Neural crest cell (in vitro differentiated cells): ENCODE data around the gene SPAAR. TPM values are rescaled to one million over a fixed set of nuclear protein-coding genes. Genes with fewer than 3 reads are reported as not detected.

ENCODE experiments used
- DNase-seq: peaks from one replicate; pipeline ENCODE4 v3.0.0; 2021; ENCODE audit warnings: low read depth, mixed read lengths, low spot score
- H3K27ac Mint-ChIP-seq: one replicate; pipeline ENCODE4 v1.8.0; 2021; ENCODE audit warnings: mild to moderate bottlenecking, mixed read lengths; ENCODE audit not compliant: unreplicated experiment
- H3K27me3 Mint-ChIP-seq: 2 replicates; pipeline ENCODE4 v1.8.0; 2021; ENCODE audit warnings: low read depth, mild to moderate bottlenecking, mixed read lengths
- H3K36me3 Mint-ChIP-seq: 2 replicates; pipeline ENCODE4 v1.8.0; 2021; ENCODE audit warnings: low read depth, mild to moderate bottlenecking, mixed read lengths
- H3K4me1 Mint-ChIP-seq: 2 replicates; pipeline ENCODE4 v1.8.0; 2021; ENCODE audit warnings: mixed read lengths
- H3K4me3 Mint-ChIP-seq: one replicate; pipeline ENCODE4 v1.8.0; 2021; ENCODE audit warnings: mild to moderate bottlenecking, mixed read lengths
- H3K9me3 Mint-ChIP-seq: 2 replicates; pipeline ENCODE4 v1.8.0; 2021; ENCODE audit warnings: mixed read lengths
- total RNA-seq: library from RNA; stranded (reverse); gene quantifications from 2 replicates; pipeline ENCODE4 v1.2.1, GENCODE V29; 2021
- TF ChIP-seq, protein P1 (sequence below): fragments of 200-600 bp; sonication (generic); conservative IDR thresholded peaks from 2 replicates; pipeline ENCODE4 v1.5.0; 2021; ENCODE audit warnings: antibody characterized with exemption, mild to moderate bottlenecking

SPAAR gene
- total RNA-seq, 1 donor from 2014 or later = not detected

DNA sequence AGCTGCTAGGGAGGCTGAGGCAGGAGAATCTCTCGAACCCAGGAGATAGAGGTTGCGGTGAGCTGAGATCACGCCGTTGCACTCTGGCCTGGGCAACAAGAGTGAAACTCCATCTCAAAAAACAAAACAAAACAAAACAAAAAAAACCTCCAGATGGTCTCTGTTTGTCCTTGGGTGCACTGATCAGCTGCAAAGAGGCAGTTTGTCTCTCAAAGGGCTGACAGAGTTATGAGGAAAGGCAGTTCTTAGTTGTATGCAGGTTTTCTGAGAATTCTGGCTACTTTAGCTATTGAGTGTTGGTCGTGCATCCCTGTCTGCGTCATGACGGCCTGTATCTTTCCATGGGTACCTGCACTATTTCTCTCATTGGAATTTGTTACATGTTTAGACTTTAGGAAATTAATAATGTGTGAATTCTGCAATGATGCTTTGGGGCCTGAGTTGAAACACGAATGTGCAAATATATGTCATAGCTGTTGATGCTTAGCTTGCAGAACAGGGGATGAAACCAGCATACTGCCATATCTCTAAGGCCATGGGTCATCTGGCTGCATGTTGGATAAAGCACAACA is 30.5 kb downstream of the SPAAR start:
- Mint-ChIP-seq H3K4me1 (no peaks in the 10 kb centered on the region), H3K27ac (no peak overlapping the region), H3K9me3 (no peaks in the 10 kb centered on the region), H3K36me3 (no peaks in the 10 kb centered on the region), H3K27me3 (peaks cover 26% of the 10 kb centered on the region), H3K4me3 (no peak overlapping the region)
- DNase-seq = no peak
- TF ChIP-seq, protein P1, sequence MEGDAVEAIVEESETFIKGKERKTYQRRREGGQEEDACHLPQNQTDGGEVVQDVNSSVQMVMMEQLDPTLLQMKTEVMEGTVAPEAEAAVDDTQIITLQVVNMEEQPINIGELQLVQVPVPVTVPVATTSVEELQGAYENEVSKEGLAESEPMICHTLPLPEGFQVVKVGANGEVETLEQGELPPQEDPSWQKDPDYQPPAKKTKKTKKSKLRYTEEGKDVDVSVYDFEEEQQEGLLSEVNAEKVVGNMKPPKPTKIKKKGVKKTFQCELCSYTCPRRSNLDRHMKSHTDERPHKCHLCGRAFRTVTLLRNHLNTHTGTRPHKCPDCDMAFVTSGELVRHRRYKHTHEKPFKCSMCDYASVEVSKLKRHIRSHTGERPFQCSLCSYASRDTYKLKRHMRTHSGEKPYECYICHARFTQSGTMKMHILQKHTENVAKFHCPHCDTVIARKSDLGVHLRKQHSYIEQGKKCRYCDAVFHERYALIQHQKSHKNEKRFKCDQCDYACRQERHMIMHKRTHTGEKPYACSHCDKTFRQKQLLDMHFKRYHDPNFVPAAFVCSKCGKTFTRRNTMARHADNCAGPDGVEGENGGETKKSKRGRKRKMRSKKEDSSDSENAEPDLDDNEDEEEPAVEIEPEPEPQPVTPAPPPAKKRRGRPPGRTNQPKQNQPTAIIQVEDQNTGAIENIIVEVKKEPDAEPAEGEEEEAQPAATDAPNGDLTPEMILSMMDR = no peak

DNA sequence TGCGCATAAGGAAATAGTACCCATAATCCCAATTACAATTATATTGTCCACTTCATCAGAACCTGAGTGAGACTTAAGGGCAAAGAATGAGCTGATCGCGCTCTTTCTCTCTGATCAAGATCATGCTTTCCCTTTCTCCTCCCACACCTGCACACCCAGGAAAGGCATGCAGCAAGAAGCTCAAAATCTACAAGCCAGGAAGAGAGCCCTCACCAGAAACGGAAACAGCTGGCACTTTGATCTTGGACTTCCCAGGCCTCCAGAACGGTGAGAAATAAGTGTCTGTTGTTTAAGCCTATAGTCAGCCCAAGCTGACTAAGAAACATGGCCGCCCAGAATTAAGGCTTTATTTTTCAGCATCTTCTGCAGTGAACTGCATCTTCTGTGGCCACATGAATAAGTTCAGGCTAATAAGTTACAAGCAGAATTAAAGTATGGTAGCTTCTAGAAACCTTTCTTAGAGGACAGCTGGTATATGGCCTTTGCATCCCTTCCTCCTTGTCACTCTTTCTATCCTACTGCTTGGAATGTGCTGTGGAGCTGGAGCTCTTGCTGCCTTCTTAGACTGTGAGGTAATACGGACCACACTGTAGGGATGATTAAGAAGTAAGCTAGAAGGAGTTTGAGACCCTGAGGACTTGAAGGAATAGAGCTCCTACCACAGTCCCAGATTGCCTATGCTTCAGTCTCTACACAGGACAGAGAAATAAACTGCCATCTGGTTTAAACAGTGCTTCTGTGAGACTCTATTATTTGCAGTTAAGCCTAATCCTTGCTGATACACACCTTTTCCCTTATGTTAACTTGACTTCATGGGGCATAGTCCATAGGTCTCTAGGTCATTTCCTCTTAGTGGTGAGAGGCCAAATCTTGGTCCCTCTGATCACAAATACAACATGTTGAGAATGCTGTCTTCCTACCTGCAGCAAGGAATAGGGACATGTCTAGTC is 31.4 kb downstream of the SPAAR start:
- H3K4me1 Mint-ChIP-seq = peaks cover 4% of the 10 kb centered on the region
- no peaks in the 10 kb centered on the region for H3K9me3 Mint-ChIP-seq
- peaks cover 30% of the 10 kb centered on the region for H3K27me3 Mint-ChIP-seq
- H3K4me3 Mint-ChIP-seq = no peak overlapping the region
- no peaks in the 10 kb centered on the region for H3K36me3 Mint-ChIP-seq
- TF ChIP-seq, protein P1 = no peak
- no peak for DNase-seq
- no peak overlapping the region for H3K27ac Mint-ChIP-seq

DNA sequence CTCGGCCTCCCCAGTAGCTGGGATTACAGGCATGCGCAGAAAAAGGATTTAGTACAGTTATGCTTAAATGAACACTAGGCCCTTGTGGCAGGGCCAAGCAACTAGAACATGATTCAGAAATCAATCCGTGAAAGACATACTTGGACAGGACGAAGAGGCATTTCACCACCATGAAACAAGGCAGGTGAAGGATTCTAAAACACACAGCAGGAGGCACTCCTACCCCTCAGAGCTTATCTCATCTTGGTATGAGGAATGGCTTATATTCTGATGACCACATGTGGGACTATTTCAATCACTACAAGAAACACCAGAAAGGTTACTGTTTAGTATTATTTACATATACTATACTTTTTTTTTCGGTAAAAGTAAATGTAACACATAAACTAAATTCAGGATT is 33.0 kb downstream of the SPAAR start:
- TF ChIP-seq, protein P1 = no peak

DNA sequence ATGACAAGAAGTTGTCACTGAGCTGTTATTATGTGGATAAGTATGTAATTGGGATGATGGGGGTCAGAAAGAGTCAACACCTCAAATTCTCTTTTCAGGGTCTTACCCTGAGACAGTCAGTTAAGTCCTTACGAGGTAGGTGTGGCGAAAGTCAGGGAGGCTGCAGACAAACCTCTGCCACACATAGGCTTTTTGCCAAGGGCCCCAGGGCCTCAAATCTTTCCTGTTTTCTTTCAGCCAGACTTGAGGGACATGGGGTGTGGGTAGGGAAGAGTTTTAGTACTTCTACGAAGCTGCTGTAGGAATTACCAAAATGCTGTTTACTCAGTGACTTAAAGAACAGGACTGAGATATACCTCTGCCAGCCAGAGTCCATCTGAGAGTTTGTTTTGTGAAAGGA is 34.9 kb downstream of the SPAAR start:
- H3K9me3 Mint-ChIP-seq = no peaks in the 10 kb centered on the region
- H3K4me3 Mint-ChIP-seq = no peak overlapping the region
- no peak overlapping the region for H3K27ac Mint-ChIP-seq
- DNase-seq = no peak
- peaks cover 5% of the 10 kb centered on the region for H3K4me1 Mint-ChIP-seq
- TF ChIP-seq, protein P1 = no peak
- H3K27me3 Mint-ChIP-seq = peaks cover 43% of the 10 kb centered on the region
- no peaks in the 10 kb centered on the region for H3K36me3 Mint-ChIP-seq

More for the DNA sequence above, 33.0 kb downstream of the SPAAR start:
- peaks cover 34% of the 10 kb centered on the region for H3K27me3 Mint-ChIP-seq
- no peak for DNase-seq
- peaks cover 5% of the 10 kb centered on the region for H3K4me1 Mint-ChIP-seq
- no peaks in the 10 kb centered on the region for H3K9me3 Mint-ChIP-seq
- no peaks in the 10 kb centered on the region for H3K36me3 Mint-ChIP-seq
- no peak overlapping the region for H3K27ac Mint-ChIP-seq
- H3K4me3 Mint-ChIP-seq = no peak overlapping the region

DNA sequence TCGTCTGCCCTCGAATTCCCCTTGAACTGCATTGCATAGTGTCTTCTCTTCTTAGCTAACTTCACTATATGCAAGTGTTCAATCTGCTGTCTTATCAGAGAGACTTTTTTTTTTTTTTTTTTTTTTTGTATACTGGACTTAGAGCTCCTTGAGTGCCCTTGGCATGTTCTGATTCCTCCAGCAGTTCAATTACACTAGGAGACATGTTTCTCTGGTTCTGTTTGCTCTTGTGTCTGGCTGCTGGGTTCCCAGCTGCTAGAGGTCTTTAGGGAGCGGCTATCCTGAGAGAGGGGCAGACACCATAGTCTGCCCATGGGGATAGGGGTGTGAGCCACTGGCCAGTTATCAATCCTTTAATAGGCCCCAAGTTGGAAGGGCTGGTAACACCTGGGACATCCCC is 35.6 kb downstream of the SPAAR start:
- H3K27ac Mint-ChIP-seq = no peak overlapping the region
- H3K4me3 Mint-ChIP-seq = no peak overlapping the region
- no peaks in the 10 kb centered on the region for H3K9me3 Mint-ChIP-seq
- peaks cover 50% of the 10 kb centered on the region for H3K27me3 Mint-ChIP-seq
- TF ChIP-seq, protein P1 = no peak
- no peaks in the 10 kb centered on the region for H3K36me3 Mint-ChIP-seq
- peaks cover 5% of the 10 kb centered on the region for H3K4me1 Mint-ChIP-seq
- DNase-seq = no peak
